GM21528 (cell line): Measurements from ENCODE around the gene ZNF532.

ENCODE experiments used
- ATAC-seq: cut with Tn5 transposase; IDR thresholded peaks from one replicate; pipeline ENCODE4 v1.9.1; 2021; ENCODE audit warnings: mild to moderate bottlenecking, moderate library complexity; ENCODE audit not compliant: unreplicated experiment, low FRiP score

ZNF532 gene

GRCh38 chr18:58967751-58968254 lies 103.1 kb downstream of the ZNF532 start:
- ATAC-seq = no peak

DNA sequence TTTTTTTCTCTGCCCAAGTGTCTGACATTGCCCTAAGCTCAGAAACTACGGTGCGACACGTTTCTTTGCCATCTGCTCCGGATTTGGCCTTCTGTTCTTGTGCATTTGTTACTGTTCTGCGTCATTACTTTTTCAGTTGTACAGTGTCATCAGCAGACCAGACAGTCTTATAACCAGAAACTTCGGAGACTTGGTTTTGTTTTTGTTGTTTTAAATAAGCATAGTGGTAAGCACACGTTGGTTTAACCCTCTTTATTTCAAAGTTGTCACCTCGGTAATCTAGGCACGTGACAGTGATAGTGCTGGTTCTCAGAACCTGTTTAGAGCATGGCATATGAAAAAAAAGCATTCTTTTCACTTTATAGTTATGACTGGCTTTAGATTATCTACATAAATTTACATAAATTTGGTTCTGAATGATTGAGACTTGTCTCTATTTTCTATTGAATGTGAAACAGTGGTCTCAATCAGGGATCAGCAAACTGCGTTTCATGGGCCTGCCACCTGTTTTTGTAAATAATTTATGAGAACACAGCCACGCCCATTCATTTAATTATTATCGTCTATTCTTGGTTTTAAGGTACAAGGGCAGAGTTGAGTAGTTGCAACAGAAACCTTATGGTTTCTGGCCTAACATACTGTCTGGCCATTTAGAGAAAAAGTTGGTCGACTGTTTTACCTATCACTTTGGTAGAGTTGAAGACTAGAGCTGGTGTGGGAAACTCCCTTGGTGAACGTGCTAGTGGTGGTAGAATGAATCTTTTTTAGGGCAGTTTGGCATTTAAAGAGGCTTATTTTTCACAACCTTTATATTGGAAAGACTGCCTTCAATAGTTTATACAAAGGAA lies 106.5 kb downstream of the ZNF532 start:
- ATAC-seq = peak; percentile 83

DNA sequence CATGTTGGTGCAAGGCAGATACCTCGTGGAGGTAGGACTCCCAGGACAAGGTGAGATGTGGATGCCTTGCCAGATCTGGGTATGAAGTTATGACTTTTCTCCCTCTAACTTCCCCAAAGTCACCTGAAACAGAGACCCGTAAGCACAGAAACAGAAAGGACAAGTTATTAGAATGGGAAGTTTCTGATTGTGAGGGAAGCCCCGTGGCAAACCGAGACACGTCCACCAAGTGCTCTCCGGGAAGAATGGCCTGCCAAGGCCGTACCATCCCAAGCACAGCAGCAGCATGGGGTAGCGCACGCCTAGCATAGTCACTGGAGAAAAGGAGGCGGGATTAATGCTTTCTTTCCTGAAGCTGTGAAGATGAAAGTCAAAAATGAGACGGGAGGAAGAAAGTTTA lies 110.6 kb downstream of the ZNF532 start:
- no peak for ATAC-seq

GRCh38 chr18:58975781-58976180 lies 111.1 kb downstream of the ZNF532 start:
- ATAC-seq = no peak

DNA sequence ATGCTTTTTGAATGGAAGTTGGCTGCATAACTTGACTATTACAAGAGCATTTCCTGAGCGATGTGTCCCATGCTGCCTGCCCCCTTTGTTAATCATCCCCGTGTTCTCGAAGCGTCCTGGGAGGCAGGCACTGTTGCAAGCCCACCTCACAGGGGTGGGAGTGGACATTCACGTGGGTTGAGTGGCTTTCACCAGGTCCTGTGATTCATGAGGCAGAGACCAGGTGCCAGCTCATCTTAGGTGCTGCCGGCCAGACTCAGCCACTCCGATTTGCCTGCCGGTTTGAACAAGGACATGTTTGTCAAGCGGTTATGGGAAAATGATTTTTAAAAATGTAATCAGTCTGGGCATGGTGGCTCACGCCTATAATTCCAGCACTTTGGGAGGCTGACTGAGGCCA lies 112.5 kb downstream of the ZNF532 start:
- no peak for ATAC-seq

- ATAC-seq = no peak
Observed at GRCh38 chr18:58977801-58978200, 113.1 kb downstream of the ZNF532 start.

DNA sequence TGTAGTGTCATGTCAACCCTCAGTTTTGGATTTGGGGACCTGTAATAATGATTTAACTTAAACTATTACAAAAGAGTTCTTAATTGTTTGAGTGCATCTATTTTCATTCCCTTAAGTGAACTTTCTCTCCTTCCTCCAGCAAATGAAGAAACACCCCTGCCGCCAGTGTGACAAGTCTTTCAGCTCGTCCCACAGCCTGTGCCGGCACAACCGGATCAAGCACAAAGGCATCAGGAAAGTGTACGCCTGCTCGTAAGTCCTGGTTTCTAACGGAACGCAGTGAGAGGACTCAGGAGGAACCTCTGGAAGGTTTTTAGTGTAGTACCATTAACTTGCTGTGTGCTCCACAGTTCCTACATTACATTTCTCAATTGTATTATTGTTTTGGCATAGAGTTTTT lies 114.2 kb downstream of the ZNF532 start:
- ATAC-seq = no peak

DNA sequence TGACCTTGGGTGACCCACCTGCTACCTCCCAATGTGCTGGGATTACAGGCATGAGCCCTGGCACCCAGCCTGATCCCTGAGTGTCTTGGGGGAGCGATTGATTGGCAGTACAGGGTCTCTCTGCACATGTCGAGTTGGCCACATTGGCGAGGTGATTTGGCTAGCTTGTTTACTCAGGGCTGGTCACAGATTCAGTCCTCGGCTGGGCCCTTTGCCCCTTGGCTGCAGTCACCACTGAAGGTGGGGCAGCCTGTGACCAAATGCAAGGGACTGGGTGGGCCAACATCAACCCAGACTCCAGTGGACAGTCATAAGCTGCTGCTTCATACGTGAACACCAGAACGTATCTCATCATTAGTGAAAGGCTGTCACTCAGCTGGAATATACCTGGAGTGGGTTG lies 114.9 kb downstream of the ZNF532 start:
- ATAC-seq = no peak

DNA sequence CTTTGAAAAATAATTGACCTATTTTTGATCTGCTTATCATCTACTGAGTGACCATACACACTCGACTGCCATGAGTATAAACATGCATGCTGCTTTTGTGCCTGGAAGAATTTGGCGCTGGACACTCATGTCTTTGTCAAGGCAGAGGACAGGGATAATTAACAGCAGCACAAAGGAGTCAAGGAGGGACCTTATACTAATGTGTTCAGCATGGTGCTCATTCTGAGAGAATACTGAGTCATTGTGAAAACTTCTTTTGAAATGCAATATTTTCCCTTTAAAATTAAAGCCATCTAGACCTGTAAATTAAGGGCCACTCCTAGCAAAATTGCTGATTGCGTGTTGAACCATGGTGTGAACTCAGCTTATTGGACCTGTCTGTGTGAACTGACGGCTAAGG lies 116.3 kb downstream of the ZNF532 start:
- no peak for ATAC-seq

GRCh38 chr18:58983260-58984155 lies 118.8 kb downstream of the ZNF532 start:
- ATAC-seq = no peak

DNA sequence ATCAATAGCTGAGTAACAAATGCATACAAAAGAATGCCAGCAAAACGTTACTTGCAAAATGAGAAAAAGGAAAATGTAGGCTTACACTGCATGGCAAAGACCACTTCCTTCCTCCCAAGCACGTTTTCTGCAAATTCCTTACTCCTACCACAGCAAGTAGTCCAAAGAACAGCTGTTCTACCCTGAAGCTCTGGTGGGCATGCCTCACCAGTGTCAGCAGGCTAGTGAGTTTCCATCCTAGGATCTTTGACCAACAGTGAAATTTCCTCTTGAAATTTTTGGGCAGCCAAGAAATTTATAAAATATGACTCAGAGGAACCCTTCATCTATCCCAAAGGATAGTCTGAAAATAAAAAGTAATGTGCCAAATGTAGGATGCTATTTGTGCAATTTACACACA lies 123.9 kb downstream of the ZNF532 start:
- ATAC-seq = no peak

GRCh38 chr18:58989184-58989759 lies 124.6 kb downstream of the ZNF532 start:
- no peak for ATAC-seq

DNA sequence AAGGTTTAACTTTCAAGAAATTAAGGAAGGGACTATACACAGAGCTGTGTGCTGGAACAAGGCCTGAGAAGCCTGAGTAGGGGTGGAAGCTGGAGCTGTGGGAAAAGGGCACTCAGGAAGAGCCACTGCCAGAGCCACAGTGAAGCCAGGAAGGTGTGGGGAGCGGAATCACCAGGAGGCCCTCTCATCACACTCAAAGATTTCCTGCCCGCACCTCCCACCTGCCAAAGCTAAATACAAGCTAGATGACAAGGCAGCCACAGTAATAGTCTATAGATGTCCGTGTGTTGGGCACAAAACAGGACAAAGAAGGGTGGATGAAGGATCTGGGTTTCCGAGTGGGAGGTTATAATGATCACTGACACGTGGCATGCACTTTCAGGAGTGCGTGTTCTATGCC lies 126.0 kb downstream of the ZNF532 start:
- ATAC-seq = no peak

GRCh38 chr18:58991167-58991798 lies 126.6 kb downstream of the ZNF532 start:
- no peak for ATAC-seq

GRCh38 chr18:58992301-58993231 lies 127.9 kb downstream of the ZNF532 start:
- ATAC-seq = no peak

DNA sequence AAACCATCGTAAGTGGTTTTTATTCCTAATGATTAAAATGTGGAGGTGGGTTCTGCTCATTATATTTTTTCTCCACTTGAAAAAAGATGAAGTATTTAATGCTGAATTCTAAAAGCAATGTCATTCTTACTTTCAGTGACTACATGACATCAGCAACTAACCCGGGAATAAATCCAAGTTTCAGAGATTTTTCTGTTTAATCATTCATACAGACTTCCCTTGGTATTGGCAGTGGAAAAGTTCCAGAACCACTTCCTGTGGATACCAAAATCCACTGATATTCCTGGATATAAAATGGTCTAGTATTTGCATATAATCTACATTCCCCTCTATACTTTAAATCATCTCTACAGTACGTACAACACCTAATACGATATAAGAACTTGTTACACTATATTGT lies 128.6 kb downstream of the ZNF532 start:
- ATAC-seq = no peak

- no peak for ATAC-seq
Observed at GRCh38 chr18:58995663-58996062, 131.0 kb downstream of the ZNF532 start.

DNA sequence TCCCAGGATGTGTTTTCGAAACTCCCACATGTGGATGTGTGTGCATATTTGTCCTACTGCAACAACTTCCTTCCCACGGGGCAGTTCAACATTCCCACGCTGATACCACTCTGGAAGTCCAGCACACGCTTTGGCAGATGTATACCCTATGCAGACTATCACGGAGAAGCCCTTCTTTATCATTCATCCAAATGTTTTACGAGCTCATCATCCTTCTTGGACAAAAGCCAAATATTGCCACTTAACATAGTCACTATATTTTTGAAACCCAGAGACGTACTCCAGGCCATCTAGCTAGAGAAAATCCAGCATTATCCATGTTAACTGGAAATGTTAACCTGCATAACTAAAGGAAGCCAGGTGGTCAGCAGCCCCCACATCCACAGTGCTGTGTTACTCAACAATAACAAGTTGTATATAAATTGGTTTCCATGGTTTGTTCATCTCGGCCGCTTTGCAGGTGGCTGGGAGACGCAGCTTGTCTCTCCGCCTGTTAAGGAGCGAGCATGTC lies 131.5 kb downstream of the ZNF532 start:
- no peak for ATAC-seq

- no peak for ATAC-seq
Observed at GRCh38 chr18:58996696-58997095, 132.0 kb downstream of the ZNF532 start.
